GM18870 (cell line): ENCODE results near the gene NDUFB4.
"Not testable (repeated sequence)": the region's sequence is repeated elsewhere in the genome, so short reads cannot be mapped to it uniquely, and the experiment has no call there.

Experiments used
- ATAC-seq: cut with Tn5 transposase; IDR thresholded peaks from one replicate; pipeline ENCODE4 v1.9.1; 2021; ENCODE audit warnings: moderate library complexity; ENCODE audit not compliant: unreplicated experiment

NDUFB4 gene

DNA sequence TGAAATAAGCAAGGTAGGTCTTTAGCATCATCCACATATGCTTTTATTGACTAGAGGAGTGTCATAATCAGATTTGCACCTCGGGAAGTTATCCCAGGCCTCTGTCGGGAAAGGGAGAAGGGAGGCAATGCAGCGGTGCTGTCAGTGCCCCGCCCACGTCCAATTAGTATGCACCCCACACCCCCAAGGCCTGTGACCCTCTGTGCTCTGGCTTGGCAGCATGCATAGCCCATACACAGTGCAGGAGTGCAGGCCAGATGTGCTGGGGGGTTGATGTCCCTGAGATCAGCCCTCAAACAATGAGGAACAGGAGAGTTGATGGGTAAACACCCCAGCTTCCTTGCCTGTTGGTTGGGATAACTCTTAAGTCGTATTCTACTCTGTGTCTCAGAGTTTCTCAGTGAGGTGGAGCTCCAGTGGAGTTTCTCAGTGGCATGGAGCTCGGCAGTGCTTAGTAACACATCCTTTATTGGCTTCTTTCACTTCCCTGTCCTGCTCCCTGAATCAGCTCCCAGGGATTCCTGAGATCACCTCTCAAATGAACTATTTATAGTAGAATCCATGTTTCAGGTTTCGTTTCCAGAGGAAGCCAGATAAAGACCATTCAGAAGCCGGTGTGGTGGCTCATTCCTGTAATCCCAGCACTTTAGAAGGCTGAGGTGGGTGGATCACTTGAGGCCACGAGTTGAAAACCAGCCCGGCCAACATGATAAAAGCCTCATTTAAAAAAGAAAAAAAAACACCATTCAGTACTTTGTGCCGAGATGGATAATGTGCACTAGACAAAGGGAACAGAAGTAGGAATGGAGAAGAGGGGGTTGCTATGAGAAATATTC, 26.7 kb upstream of the NDUFB4 start:
- ATAC-seq, result no peak

DNA sequence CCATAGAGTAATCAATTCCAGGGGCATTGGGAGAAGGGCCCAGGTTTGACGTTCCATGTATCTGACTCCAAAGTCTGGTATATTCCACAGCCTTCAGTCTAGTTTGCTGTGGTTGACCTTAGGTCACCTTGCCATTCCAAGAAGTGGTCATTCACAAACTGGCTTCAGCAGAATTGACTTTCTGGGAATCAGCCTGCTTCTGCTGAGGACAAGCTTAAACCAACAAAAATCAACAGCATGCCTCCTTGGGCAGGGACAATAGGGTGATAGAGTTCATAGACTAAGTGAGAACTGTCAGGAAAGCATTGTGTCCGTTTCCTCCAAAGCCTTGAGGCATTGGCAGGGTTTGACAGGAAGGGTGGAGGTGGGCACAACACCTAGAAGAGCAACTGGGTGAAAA, 24.1 kb upstream of the NDUFB4 start:
- ATAC-seq, result no peak

DNA sequence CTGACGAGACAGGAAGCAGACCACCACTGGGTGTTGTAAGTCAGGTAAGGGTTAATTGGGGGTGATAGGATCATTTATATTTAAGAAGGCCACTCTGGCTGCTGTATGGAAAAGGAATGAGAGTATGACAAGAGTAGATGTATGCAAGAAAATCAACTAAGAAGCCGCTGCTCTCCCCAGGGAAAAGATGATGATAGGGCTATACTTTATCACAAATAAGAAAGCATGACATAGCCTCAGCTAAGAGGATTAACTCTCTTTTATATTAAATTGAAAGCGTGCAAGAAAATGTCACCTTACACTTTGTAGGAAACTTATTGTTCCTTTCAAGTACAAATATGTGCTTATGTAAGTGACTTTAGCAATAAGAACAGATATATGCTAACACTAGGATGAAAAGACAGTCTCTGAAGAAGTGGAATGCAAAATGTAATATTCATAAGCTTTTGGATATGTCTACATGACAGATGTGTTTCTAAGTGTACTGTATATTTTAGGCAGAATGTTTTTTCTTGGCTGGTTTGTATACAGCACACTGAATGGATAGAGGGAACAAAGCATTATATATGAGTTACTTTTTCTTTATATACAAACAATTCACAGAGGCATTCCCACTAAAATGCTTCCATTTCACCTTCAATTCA, 8.7 kb upstream of the NDUFB4 start:
- ATAC-seq, result no peak

DNA sequence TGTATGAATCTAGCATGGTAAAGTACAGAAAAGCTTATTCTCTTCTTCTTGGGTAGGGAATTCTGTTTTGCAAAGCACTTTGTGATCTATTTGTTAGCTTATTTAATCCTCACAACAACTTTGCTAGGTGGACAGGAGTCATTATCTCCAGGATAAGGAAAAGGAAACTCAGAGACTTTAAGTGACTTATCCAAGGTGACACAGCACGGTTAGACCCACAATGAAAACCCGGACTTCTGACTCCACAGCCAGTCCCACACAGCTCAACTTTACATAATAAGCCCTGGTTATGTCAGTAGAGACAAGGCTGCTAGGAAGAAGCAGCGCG, 384 bp upstream of the NDUFB4 start:
- ATAC-seq, result no peak

DNA sequence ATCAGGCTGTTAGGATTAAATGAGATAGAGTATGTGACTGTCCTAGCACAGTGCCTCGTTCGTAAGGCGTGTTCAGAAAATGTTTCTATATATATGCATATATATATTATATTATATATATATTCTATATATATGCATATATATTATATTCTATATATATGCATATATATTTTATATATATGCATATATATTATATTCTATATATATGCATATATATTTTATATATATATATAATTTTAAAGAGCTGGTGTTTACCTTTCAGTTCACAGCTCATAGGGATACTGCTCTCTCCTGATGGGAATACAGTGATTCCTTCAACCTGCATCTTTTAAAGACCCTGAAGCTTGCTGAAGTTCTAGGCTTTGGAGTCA, 702 bp downstream of the NDUFB4 start:
- ATAC-seq, result no peak

DNA sequence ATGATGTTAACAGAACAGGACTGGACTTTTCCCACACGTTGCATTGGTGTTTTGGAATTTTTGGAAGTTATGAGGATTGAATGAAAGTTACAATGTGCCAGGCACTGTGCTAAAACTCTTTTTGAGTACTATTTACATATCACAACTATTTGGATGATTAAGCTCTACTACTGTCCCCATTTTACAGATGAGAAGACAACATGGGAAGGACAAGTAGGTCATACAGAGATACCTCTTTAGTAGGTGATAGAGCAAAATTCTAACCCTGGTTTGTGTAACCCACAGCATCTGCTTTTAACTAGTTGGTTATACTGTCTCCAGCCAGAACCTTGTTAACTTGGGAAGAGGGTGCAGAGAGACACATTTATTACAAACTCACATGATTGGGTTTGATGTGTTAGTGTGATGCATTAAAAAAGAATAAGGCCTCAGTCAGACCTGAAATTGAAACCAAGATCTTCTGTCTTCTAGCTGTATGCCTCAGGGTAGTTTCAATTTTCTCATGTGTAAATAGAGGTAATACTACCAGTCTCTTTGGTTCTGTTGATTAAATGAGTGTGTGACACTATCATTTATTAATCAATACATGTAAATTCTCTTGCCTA, 1.4 kb downstream of the NDUFB4 start:
- ATAC-seq, result peak; percentile 51

DNA sequence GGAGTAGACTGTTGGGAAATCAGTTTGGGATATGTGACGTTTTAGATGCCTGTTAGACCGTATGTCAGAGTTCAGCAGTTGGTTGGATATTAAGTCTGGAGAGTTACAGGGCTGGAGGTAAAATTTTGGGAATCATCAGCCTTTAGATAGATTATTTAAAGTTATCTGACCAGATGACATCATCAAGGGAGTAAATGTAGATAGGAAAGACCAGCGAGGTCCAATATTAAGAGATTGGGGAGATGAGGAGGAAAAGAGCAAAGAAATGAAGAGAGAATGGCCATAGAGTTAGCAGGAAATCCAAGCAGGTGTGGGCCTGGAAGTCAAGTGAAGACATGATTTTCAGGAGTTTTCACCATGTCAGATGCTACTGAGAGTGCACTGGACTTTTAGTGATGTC, 3.1 kb downstream of the NDUFB4 start:
- ATAC-seq, result no peak

DNA sequence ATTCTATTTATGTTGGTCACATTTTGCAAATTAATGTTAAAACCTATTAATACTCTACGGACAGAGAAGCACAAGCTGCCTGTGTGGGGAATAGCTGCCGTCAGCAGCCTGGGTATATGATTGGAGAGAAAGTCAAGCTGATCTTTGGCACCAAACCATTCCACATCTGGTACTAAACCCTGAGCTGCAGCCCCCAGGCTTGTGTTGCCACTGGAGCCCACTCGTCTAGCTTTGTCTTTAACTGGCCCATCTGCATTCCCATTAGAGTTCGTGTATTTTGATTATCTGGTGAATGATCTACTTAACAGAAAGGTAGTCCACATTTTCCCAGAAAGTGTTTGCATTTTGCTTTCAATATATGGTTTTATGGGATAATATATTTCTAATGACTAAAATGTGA, 5.4 kb downstream of the NDUFB4 start:
- no peak for ATAC-seq

DNA sequence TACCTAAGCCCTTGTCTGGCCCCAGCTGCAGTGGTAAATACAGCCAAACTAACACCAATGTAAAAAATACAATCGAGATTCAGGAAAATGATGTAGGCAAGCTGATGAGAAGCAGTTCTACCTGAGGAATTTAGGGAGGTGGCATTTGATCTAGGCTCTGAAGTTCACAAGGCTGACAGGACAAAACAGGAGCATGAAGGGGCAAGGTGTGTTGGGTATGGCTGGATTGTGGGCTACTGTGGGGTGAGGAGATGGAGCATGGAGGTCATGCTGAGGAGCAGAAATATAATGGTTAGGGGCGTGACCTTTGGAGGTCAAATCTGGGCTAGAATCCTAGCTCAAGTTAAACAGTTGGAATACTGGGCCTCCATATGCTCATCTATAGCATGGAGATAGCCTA, 6.5 kb downstream of the NDUFB4 start:
- ATAC-seq, result no peak

DNA sequence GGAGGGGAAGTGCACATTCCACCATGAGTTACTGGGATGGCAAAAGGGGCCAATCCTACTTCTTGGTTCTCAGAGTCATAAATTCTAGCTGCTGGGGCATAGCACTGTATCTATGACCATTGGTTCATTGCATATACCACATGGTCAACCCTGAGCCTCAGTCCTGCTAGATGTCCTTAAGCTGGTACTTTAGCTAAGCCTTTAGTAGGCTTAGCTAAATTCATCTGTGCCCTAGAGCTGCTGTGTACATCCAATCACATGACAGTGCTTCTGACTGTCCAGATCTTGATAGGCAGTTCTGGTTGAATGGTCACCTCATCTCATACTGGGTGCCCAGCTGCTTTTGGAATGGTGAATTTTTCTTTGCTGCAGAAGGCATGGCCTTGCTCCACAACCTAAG, 8.2 kb downstream of the NDUFB4 start:
- no peak for ATAC-seq

DNA sequence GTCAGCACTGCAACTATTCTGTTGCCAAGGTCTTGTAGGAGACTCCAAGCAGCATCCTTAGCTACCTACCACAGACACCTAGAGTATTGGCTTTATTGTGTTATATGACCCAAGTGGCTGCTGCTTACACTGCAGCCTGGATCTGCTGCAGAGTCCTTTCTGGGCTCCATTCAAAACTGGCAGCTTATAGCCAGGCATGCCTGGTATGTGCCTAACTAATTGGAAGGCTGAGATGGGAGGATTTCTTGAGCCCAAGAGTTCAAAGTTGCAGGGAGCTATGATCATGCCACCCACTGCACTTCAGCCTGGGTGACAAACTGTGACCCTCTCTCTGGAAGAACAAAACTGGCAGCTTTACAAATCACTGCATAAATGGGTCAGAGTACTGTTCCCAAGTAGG, 8.6 kb downstream of the NDUFB4 start:
- no peak for ATAC-seq

DNA sequence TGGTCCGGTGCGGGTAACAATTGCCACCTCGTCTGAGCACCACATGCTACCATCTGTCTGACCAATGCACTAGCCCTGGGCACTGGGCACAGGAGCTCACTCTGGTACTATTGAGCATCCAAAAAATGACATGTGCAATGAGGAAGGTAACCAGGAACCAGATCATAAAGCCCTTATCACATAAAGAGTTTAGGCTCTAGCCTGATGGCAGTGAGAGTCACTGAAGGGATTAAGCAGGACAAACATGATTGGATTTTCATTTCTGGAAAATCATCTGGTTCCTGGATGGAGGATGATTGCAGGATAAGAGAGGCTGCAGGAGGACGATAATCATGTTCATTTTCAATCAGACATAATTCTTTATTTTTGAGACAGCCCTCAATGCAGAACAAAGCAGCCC, 12.4 kb downstream of the NDUFB4 start:
- no peak for ATAC-seq

DNA sequence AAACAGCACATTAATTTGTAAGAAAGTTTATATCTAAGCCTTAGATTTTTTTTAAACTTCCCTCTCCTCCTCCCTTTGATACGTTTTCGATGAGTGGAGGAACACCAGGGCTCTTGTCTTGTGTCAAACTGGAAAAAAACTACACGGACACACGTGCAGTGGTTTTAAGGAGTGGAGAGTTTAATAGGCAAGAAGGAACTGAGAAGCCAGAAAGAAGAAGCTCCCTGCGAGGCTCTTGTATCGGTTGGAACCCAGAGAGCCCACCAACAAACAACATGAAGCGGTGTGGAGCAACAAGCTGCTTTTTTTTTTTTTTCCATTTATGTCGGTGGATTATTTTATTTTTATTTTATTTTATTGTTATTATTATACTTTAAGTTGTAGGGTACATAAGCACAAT, 18.6 kb downstream of the NDUFB4 start:
- no peak for ATAC-seq

DNA sequence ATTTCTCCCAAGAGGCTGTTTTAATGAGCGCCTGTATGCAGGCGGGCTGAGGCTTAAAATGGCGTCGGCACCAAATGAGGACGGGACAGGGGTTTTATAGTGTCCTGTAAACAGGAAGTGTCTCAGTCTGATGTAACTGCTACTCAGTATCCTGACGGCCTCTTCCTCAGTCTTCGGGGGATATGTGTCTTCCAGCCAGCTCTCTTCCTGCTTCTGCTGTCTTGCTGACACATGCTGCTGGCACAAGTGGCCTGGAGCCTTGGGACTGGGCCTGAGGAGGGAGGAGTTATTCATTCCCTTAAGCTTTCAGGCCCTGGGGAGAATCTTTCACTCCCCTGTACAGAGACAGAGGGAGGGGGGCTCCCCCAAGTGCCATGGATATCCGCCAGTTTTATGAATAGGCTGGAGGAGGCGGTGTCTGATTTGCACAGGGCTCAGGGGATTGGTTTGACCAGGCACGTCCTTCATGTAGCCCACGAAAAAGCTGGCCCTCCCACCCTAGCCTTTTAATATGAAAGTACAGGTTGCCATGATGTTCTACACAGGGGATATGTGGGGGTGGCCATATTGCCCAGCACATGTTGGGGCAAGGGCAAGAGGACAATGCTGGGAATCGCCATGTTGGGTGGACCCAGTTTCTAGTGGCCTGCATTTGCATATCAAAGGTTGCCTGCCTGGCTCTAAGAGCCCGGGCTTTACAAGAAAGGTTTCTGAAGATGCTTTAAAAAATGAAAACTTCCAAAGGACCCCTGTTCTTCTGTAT, 19.9 kb downstream of the NDUFB4 start:
- no peak for ATAC-seq

DNA sequence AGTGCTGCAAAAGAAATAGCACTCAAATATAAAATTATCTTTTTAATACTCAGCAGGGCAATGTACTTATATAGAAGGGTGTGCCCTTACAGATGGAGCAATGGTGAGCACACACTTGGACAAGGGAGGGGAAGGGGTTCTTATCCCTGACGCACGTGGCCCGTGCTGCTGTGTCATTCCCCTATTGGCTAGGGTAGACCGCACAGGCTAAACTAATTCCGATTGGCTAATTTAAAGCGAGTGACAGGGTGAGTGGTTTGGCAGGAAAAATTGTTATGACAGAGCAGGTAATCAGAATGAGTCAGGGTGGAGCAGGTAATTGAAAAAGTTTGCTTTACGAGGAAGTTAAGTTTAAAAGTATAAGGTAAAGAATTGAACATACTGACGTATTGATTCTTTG, 20.6 kb downstream of the NDUFB4 start:
- ATAC-seq, result not testable (repeated sequence)

DNA sequence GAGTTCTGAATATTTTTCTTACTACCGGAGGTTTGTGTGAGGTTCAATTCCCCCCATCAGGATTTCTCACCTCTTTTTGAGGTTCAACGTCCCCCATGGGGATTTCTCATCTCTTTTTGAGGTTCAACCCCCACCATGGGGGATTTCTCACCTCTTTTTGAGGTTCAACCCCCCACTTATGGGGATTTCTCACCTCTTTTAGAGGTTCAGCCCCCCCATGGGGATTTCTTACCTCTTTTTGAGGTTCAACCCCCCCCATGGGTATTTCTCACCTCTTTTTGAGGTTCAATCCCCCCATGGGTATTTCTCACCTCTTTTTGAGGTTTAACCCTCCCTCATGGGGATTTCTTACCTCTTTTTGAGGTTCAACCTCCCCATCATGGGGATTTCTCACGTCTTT, 26.3 kb downstream of the NDUFB4 start:
- no peak for ATAC-seq

DNA sequence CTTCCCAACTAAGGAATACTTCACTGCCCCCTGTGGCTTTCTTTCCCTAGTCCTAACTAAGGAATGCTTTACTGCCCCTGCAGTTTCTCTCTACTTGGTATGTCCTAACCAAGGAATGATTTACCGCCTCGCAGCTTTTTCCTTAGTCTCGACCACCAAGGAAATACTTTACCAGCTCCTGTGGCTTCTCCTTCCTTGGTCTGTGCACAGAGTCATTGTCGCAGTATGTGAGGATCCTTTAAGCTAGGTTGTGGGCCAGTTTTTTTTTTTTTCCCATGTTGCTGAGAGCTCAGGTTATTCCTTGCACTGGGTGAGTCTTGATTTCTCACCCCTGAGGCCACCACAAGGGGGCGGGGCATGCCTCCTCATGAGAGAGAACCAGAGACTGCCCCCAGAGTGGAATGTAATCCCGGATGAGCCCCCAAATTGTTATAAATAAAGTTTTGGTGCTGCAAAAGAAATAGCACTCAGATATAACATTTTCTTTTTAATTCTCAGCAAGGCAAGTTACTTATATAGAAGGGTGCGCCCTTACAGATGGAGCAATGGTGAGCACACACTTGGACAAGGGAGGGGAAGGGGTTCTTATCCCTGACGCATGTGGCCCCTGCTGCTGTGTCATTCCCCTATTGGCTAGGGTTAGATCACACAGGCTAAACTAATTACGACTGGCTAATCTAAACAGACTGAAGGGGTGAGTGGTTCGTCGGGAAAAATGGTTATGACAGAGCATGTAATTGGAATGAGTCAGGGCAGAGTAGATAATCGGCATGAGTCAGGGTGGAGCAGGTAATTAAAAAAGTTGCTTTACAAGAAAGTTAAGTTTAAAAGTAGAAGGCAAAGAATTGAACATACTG, 27.0 kb downstream of the NDUFB4 start:
- ATAC-seq, result no peak

DNA sequence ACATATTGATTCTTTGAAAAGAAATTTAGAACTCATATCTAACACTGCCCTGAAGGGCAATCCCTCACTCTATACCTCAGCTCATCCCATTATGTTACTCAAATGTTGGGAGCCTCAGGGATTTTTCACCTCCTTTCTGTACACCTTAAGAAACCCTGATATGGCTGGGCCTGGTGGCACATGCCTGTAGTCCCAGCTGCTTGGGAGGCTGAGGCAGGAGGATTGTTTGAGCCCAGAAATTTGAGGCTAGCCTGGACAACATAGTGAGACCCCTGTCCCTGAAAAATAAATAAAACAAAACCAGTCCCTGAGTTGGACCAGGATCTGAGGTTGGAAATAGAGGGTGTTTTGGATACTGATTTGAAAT, 27.6 kb downstream of the NDUFB4 start:
- ATAC-seq, result no peak

DNA sequence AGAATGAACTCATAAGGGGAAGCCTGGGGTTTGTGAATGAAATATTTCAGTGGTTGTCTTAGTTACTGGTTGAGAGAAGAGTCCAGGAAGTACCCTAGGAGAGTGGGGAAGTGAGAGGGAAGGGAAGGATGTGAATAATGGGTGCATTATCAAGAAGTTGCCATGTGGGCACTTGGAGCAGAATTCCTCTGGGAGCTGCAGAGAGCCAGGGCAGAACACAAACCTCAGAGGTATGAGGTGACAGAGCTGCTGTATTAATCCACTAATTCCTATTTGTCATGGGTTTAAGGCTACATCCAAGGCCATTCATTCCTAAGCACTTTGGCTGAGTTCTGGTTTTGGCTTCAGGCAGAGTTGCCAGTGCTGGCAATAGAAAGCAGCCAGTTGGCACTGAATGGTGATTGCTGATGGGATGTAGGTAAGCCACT, 29.0 kb downstream of the NDUFB4 start:
- no peak for ATAC-seq

DNA sequence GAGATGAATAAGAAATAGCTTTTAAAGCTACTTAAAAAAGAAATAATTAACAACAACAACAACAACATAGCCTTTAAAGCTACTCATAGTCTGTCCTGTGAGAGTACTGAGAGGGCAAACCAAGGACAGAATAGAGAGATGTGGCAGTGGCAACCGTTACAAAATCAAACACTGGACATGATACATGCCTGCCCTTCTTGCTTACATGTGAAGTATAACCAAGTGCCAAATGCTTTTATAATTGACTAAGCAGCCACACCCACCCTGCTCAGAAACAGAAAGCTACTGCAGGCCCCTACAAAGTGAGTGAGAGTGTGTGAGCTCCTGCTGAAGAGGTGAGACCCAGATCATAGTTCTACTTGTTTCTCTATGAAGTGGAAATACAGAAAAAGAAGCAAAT, 38.4 kb downstream of the NDUFB4 start:
- no peak for ATAC-seq
